ENCODE measurements around the gene CSTF2T.

DNA sequence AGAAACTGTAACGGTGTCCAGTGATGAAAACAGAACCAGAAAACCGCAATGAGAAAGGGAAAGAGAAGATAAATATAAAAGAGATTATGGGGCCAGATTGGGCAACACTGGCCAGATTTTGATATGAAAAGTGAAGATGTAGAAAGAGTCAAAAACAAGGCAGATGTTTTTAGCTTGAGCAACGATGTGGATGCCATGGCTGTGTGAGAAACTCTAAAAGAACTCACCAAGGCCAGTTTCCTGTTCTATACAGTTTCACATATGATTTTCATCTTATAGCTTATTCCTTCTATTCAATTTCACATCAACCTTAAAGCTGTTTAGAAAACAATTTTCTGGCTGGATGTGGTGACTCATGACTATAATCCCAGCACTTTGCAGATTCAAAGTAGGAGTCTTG, 36.3 kb downstream of the CSTF2T start:
- TF ChIP-seq, protein P1, sequence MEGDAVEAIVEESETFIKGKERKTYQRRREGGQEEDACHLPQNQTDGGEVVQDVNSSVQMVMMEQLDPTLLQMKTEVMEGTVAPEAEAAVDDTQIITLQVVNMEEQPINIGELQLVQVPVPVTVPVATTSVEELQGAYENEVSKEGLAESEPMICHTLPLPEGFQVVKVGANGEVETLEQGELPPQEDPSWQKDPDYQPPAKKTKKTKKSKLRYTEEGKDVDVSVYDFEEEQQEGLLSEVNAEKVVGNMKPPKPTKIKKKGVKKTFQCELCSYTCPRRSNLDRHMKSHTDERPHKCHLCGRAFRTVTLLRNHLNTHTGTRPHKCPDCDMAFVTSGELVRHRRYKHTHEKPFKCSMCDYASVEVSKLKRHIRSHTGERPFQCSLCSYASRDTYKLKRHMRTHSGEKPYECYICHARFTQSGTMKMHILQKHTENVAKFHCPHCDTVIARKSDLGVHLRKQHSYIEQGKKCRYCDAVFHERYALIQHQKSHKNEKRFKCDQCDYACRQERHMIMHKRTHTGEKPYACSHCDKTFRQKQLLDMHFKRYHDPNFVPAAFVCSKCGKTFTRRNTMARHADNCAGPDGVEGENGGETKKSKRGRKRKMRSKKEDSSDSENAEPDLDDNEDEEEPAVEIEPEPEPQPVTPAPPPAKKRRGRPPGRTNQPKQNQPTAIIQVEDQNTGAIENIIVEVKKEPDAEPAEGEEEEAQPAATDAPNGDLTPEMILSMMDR (tag by site-specific recombination; IDR thresholded peaks at IDR 0.05): no peak
- TF ChIP-seq, protein P2, sequence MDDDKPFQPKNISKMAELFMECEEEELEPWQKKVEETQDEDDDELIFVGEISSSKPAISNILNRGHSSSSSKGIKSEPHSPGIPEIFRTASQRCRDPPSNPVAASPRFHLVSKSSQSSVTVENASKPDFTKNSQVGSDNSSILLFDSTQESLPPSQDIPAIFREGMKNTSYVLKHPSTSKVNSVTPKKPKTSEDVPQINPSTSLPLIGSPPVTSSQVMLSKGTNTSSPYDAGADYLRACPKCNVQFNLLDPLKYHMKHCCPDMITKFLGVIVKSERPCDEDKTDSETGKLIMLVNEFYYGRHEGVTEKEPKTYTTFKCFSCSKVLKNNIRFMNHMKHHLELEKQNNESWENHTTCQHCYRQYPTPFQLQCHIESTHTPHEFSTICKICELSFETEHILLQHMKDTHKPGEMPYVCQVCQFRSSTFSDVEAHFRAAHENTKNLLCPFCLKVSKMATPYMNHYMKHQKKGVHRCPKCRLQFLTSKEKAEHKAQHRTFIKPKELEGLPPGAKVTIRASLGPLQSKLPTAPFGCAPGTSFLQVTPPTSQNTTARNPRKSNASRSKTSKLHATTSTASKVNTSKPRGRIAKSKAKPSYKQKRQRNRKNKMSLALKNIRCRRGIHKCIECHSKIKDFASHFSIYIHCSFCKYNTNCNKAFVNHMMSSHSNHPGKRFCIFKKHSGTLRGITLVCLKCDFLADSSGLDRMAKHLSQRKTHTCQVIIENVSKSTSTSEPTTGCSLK (tag by site-specific recombination; IDR thresholded peaks at IDR 0.05): no peak
- TF ChIP-seq, protein P3, sequence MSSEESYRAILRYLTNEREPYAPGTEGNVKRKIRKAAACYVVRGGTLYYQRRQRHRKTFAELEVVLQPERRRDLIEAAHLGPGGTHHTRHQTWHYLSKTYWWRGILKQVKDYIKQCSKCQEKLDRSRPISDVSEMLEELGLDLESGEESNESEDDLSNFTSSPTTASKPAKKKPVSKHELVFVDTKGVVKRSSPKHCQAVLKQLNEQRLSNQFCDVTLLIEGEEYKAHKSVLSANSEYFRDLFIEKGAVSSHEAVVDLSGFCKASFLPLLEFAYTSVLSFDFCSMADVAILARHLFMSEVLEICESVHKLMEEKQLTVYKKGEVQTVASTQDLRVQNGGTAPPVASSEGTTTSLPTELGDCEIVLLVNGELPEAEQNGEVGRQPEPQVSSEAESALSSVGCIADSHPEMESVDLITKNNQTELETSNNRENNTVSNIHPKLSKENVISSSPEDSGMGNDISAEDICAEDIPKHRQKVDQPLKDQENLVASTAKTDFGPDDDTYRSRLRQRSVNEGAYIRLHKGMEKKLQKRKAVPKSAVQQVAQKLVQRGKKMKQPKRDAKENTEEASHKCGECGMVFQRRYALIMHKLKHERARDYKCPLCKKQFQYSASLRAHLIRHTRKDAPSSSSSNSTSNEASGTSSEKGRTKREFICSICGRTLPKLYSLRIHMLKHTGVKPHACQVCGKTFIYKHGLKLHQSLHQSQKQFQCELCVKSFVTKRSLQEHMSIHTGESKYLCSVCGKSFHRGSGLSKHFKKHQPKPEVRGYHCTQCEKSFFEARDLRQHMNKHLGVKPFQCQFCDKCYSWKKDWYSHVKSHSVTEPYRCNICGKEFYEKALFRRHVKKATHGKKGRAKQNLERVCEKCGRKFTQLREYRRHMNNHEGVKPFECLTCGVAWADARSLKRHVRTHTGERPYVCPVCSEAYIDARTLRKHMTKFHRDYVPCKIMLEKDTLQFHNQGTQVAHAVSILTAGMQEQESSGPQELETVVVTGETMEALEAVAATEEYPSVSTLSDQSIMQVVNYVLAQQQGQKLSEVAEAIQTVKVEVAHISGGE (tag by site-specific recombination; conservative IDR thresholded peaks at IDR 0.05; ENCODE audit: low read depth): no peak
- TF ChIP-seq SP2 (tag by site-specific recombination; IDR thresholded peaks at IDR 0.05) (no peak), ZBTB8A (tag by site-specific recombination; IDR thresholded peaks at IDR 0.05) (no peak), FEZF1 (tag by site-specific recombination; IDR thresholded peaks at IDR 0.05) (no peak), SCRT2 (tag by site-specific recombination; IDR thresholded peaks at IDR 0.05) (no peak), ZFP37 (tag by site-specific recombination; IDR thresholded peaks at IDR 0.05) (no peak), ZNF350 (tag by site-specific recombination; IDR thresholded peaks at IDR 0.05) (no peak), ZNF394 (tag by site-specific recombination; IDR thresholded peaks at IDR 0.05; ENCODE audit: borderline replicate concordance) (no peak)
- TF ChIP-seq, protein P4, sequence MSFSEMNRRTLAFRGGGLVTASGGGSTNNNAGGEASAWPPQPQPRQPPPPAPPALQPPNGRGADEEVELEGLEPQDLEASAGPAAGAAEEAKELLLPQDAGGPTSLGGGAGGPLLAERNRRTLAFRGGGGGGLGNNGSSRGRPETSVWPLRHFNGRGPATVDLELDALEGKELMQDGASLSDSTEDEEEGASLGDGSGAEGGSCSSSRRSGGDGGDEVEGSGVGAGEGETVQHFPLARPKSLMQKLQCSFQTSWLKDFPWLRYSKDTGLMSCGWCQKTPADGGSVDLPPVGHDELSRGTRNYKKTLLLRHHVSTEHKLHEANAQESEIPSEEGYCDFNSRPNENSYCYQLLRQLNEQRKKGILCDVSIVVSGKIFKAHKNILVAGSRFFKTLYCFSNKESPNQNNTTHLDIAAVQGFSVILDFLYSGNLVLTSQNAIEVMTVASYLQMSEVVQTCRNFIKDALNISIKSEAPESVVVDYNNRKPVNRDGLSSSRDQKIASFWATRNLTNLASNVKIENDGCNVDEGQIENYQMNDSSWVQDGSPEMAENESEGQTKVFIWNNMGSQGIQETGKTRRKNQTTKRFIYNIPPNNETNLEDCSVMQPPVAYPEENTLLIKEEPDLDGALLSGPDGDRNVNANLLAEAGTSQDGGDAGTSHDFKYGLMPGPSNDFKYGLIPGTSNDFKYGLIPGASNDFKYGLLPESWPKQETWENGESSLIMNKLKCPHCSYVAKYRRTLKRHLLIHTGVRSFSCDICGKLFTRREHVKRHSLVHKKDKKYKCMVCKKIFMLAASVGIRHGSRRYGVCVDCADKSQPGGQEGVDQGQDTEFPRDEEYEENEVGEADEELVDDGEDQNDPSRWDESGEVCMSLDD (tag by site-specific recombination; IDR thresholded peaks at IDR 0.05): no peak
